Duodenal mucosa (tissue), 2 donors: ENCODE results near the gene GPBAR1.

Experiments
- H3K27ac ChIP-seq: one replicate; pipeline ENCODE4 v1.7.0; 2013; ENCODE audit warnings: low read depth, low read length
- H3K27me3 ChIP-seq, 2 donors: one replicate each; pipeline ENCODE4 v1.7.0; 2013; ENCODE audit warnings: low read length in 2 of 2, control low read depth in 1 of 2; ENCODE audit not compliant: insufficient read depth in 2 of 2, control insufficient read depth in 1 of 2
- H3K36me3 ChIP-seq, 2 donors: one replicate each; pipeline ENCODE4 v1.7.0; 2013; ENCODE audit warnings: low read length in 2 of 2, control low read depth in 1 of 2; ENCODE audit not compliant: insufficient read depth in 2 of 2, control insufficient read depth in 1 of 2
- H3K4me1 ChIP-seq, 2 donors: one replicate each; pipeline ENCODE4 v1.7.0; 2013; ENCODE audit warnings: low read length in 2 of 2, control low read depth in 1 of 2; ENCODE audit not compliant: insufficient read depth in 2 of 2, control insufficient read depth in 1 of 2
- H3K4me3 ChIP-seq, 2 donors: one replicate each; pipeline ENCODE4 v1.7.0; 2013; ENCODE audit warnings: low read length in 2 of 2, low read depth in 1 of 2
- H3K9ac ChIP-seq, 2 donors: one replicate each; pipeline ENCODE4 v1.7.0; 2013; ENCODE audit warnings: low read length in 2 of 2, low read depth in 1 of 2
- H3K9me3 ChIP-seq, 2 donors: one replicate each; pipeline ENCODE4 v1.7.0; 2013; ENCODE audit warnings: low read length in 2 of 2, control low read depth in 1 of 2; ENCODE audit not compliant: control insufficient read depth in 1 of 2

Gene GPBAR1

GRCh38 chr2:218238887-218239286 lies 21.9 kb upstream of the GPBAR1 start:
- no peaks in the 10 kb centered on the region for H3K9me3 ChIP-seq
- no peaks in the 10 kb centered on the region for H3K27me3 ChIP-seq
- H3K27ac ChIP-seq: no peak overlapping the region
- peaks cover 4 to 5% of the 10 kb centered on the region in 2 donors for H3K4me1 ChIP-seq
- H3K4me3 ChIP-seq: no peak overlapping the region
- no peak overlapping the region for H3K9ac ChIP-seq
- peaks cover 9 to 92% of the 10 kb centered on the region in 2 donors for H3K36me3 ChIP-seq

- no peak overlapping the region for H3K9ac ChIP-seq
- peaks cover 30 to 95% of the 10 kb centered on the region in 2 donors for H3K36me3 ChIP-seq
- H3K27me3 ChIP-seq: no peaks in the 10 kb centered on the region
- peaks cover 0 to 4% of the 10 kb centered on the region in 2 donors for H3K4me1 ChIP-seq
- H3K4me3 ChIP-seq: no peak overlapping the region
- no peak overlapping the region for H3K27ac ChIP-seq
- no peaks in the 10 kb centered on the region for H3K9me3 ChIP-seq
Observed at GRCh38 chr2:218244204-218244603, 16.6 kb upstream of the GPBAR1 start.

GRCh38 chr2:218244665-218245064 lies 16.1 kb upstream of the GPBAR1 start:
- H3K27ac ChIP-seq: no peak overlapping the region
- no peaks in the 10 kb centered on the region for H3K27me3 ChIP-seq
- peaks cover 32 to 95% of the 10 kb centered on the region in 2 donors for H3K36me3 ChIP-seq
- H3K4me3 ChIP-seq: no peak overlapping the region
- peaks cover 0 to 4% of the 10 kb centered on the region in 2 donors for H3K4me1 ChIP-seq
- H3K9me3 ChIP-seq: no peaks in the 10 kb centered on the region
- H3K9ac ChIP-seq: no peak overlapping the region

GRCh38 chr2:218245214-218245613 lies 15.6 kb upstream of the GPBAR1 start:
- H3K4me3 ChIP-seq: no peak overlapping the region
- no peaks in the 10 kb centered on the region for H3K9me3 ChIP-seq
- H3K36me3 ChIP-seq: peaks cover 37 to 96% of the 10 kb centered on the region in 2 donors
- no peaks in the 10 kb centered on the region for H3K27me3 ChIP-seq
- H3K27ac ChIP-seq: no peak overlapping the region
- H3K4me1 ChIP-seq: peaks cover 0 to 4% of the 10 kb centered on the region in 2 donors
- H3K9ac ChIP-seq: no peak overlapping the region

GRCh38 chr2:218249691-218250090 lies 11.1 kb upstream of the GPBAR1 start:
- Histone ChIP-seq H3K9ac (no peak overlapping the region), H3K4me1 (peaks cover 0 to 4% of the 10 kb centered on the region in 2 donors), H3K9me3 (no peaks in the 10 kb centered on the region), H3K27me3 (no peaks in the 10 kb centered on the region), H3K4me3 (no peak overlapping the region), H3K27ac (no peak overlapping the region), H3K36me3 (peaks cover 58 to 97% of the 10 kb centered on the region in 2 donors)

GRCh38 chr2:218252509-218253231 lies 8.1 kb upstream of the GPBAR1 start:
- peaks cover 61 to 89% of the 10 kb centered on the region in 2 donors for H3K36me3 ChIP-seq
- no peak overlapping the region for H3K27ac ChIP-seq
- H3K9ac ChIP-seq: no peak overlapping the region

GRCh38 chr2:218253232-218253625 lies 7.6 kb upstream of the GPBAR1 start:
- Histone ChIP-seq H3K27me3 (no peaks in the 10 kb centered on the region), H3K9ac (no peak overlapping the region), H3K27ac (no peak overlapping the region), H3K9me3 (no peaks in the 10 kb centered on the region), H3K4me1 (peaks cover 0 to 10% of the 10 kb centered on the region in 2 donors), H3K36me3 (peaks cover 58 to 83% of the 10 kb centered on the region in 2 donors), H3K4me3 (no peak overlapping the region)

More at GRCh38 chr2:218252509-218253231, 8.1 kb upstream of the GPBAR1 start:
- H3K4me3 ChIP-seq: no peak overlapping the region
- no peaks in the 10 kb centered on the region for H3K9me3 ChIP-seq
- H3K27me3 ChIP-seq: no peaks in the 10 kb centered on the region
- peaks cover 0 to 10% of the 10 kb centered on the region in 2 donors for H3K4me1 ChIP-seq

GRCh38 chr2:218255446-218255845 lies 5.4 kb upstream of the GPBAR1 start:
- no peak overlapping the region for H3K27ac ChIP-seq
- H3K9me3 ChIP-seq: no peaks in the 10 kb centered on the region
- peaks cover 43 to 62% of the 10 kb centered on the region in 2 donors for H3K36me3 ChIP-seq
- no peaks in the 10 kb centered on the region for H3K27me3 ChIP-seq
- no peak overlapping the region for H3K4me3 ChIP-seq
- peaks cover 16 to 22% of the 10 kb centered on the region in 2 donors for H3K4me1 ChIP-seq
- no peak overlapping the region for H3K9ac ChIP-seq

GRCh38 chr2:218256612-218257350 lies 4.0 kb upstream of the GPBAR1 start:
- Histone ChIP-seq H3K27me3 (no peaks in the 10 kb centered on the region), H3K4me3 (no peak overlapping the region), H3K9ac (no peak overlapping the region), H3K4me1 (peaks cover 30 to 35% of the 10 kb centered on the region in 2 donors), H3K27ac (no peak overlapping the region), H3K36me3 (peaks cover 38 to 49% of the 10 kb centered on the region in 2 donors), H3K9me3 (no peaks in the 10 kb centered on the region)

- Histone ChIP-seq H3K4me3 (no peak overlapping the region), H3K27me3 (no peaks in the 10 kb centered on the region), H3K4me1 (peaks cover 36 to 42% of the 10 kb centered on the region in 2 donors), H3K27ac (no peak overlapping the region), H3K9me3 (no peaks in the 10 kb centered on the region), H3K36me3 (peaks cover 33 to 43% of the 10 kb centered on the region in 2 donors), H3K9ac (no peak overlapping the region)
Observed at GRCh38 chr2:218257390-218257981, 3.3 kb upstream of the GPBAR1 start.
